Hepatocyte (in vitro differentiated cells): ENCODE data around the gene LNPEP.
"Not testable (repeated sequence)": the region's sequence is repeated elsewhere in the genome, so short reads cannot be mapped to it uniquely, and the experiment has no call there.

Experiments used
- EZH2 ChIP-seq: fragments of 200-600 bp; sonication (generic); IDR thresholded peaks from 2 replicates; pipeline ENCODE4 v1.6.1; 2016; ENCODE audit warnings: antibody characterized with exemption, mild to moderate bottlenecking, borderline replicate concordance
- EZH2phosphoT487 ChIP-seq: fragments of 200-600 bp; sonication (generic); IDR thresholded peaks from one replicate; pipeline ENCODE4 v1.6.1; 2018; ENCODE audit warnings: antibody characterized with exemption, mild to moderate bottlenecking, low read depth, moderate library complexity; ENCODE audit not compliant: unreplicated experiment, severe bottlenecking
- TF ChIP-seq, protein P1 (sequence below): fragments of 200-600 bp; sonication (generic); IDR thresholded peaks from 2 replicates; pipeline ENCODE4 v1.5.1; 2016; ENCODE audit warnings: antibody characterized with exemption, mild to moderate bottlenecking; ENCODE audit not compliant: poor library complexity

DNA sequence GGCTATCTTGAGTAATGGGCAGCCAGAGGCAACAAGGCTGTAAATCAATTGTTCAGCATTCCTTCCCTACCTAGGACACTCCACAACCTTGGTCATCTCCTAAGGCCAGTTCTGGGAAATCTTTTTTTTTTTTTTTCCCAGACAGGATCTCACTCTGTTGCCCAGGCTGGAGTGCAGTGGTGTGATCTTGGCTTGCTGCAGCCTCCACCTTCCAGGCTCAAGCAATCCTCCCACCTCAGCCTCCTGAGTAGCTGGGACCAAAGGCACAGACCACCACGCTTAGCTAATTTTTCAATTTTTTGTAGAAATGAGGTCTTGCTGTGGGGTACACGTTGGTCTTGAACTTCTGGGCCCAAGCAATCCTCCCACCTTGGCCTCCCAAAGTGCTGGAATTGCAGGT, 4.8 kb upstream of the LNPEP start:
- TF ChIP-seq, protein P1, sequence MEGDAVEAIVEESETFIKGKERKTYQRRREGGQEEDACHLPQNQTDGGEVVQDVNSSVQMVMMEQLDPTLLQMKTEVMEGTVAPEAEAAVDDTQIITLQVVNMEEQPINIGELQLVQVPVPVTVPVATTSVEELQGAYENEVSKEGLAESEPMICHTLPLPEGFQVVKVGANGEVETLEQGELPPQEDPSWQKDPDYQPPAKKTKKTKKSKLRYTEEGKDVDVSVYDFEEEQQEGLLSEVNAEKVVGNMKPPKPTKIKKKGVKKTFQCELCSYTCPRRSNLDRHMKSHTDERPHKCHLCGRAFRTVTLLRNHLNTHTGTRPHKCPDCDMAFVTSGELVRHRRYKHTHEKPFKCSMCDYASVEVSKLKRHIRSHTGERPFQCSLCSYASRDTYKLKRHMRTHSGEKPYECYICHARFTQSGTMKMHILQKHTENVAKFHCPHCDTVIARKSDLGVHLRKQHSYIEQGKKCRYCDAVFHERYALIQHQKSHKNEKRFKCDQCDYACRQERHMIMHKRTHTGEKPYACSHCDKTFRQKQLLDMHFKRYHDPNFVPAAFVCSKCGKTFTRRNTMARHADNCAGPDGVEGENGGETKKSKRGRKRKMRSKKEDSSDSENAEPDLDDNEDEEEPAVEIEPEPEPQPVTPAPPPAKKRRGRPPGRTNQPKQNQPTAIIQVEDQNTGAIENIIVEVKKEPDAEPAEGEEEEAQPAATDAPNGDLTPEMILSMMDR, result not testable (repeated sequence)
- TF ChIP-seq EZH2, EZH2phosphoT487: not testable (repeated sequence)
